HepG2 (cell line): ENCODE data around the gene RANBP2. TPM values are rescaled to one million over a fixed set of nuclear protein-coding genes. Genes with fewer than 3 reads are reported as not detected.

Experiments used
- ZBTB25 ChIP-seq: IDR thresholded peaks from 2 replicates; pipeline ENCODE4 v1.6.1; 2018; ENCODE audit warnings: missing genetic modification reagents
- ZNF136 ChIP-seq: sonication (generic); formaldehyde crosslinking; IDR thresholded peaks from 2 replicates; pipeline ENCODE4 v1.8.1; 2022; ENCODE audit warnings: low read depth, mild to moderate bottlenecking, moderate library complexity, missing genetic modification reagents
- polyA plus RNA-seq, 8 experiments: library from polyadenylated mRNA; depleted of rRNA in 3 of 8; stranded (reverse) in 7 of 8; unstranded in 1 of 8; fragments of >200 nt; fragmentation: Illumina TruSeq in 4 of 8; extraction: Trizol in 4 of 8; gene quantifications; 2 replicates each; pipeline versions ENCODE4 v1.2.1 to v1.2.3, GENCODE V29; 2011 to 2016; ENCODE audit warnings: low read depth in 4 of 8, missing spikeins in 1 of 8, mixed read lengths in 1 of 8; ENCODE audit not compliant: insufficient read depth in 1 of 8
- small RNA-seq, 3 experiments: library from RNA; depleted of rRNA; stranded (forward); fragments of <200 nt; gene quantifications; one replicate each; pipeline ENCODE3, GENCODE V24; 2012; ENCODE audit warnings: low read depth in 2 of 3, low replicate concordance in 1 of 3; ENCODE audit not compliant: insufficient read length in 3 of 3, insufficient read depth in 2 of 3
- total RNA-seq, 5 experiments: library from RNA; depleted of rRNA; stranded (reverse); fragments of >200 nt; fragmentation: Illumina TruSeq; extraction: Trizol; gene quantifications; 2 replicates each; pipeline ENCODE4 v1.2.3, GENCODE V29; 2016; ENCODE audit warnings: low read depth in 1 of 5

Gene RANBP2
- total and polyA plus RNA-seq, 2 of the 13 experiments (the other 11 are each of a cell fraction or from before 2014, with no cell fraction given) = 12.2 to 87.0 TPM

GRCh38 chr2:108835040-108835439 lies 115.8 kb downstream of the RANBP2 start (continued):
- TF ChIP-seq ZBTB25 (no peak), ZNF136 (CRISPR knock-in tag) (no peak)

Small RNA genes lying within 50 kb of the gene (small RNA-seq; reads per million reads assigned to genes)
- 0 reads per million in 3 experiments for gene AC010095.1

Other genes with a start within 250 kb of the RANBP2 start
- gene LIMS1, start 185.0 kb upstream of the RANBP2 start, total RNA-seq (2016; rRNA removed; fragmentation: Illumina TruSeq; extraction: Trizol) = 38.3 and 55.1 TPM in 2 replicates
- gene LIMS1, start 185.0 kb upstream of the RANBP2 start, polyA plus RNA-seq (2011; rRNA removed) = 35.5 and 49.6 TPM in 2 replicates
- 32.5 and 44.3 TPM in 2 replicates for gene CCDC138, start 67.3 kb downstream of the RANBP2 start, total RNA-seq (2016; rRNA removed; fragmentation: Illumina TruSeq; extraction: Trizol)
- 4.1 and 5.6 TPM in 2 replicates for gene CCDC138, start 67.3 kb downstream of the RANBP2 start, polyA plus RNA-seq (2011; rRNA removed)